ENCODE results near the gene PNPLA2. TPM values are rescaled to one million over a fixed set of nuclear protein-coding genes. Genes with fewer than 3 reads are reported as not detected.

The PNPLA2 gene
- polyA plus RNA-seq, 4 donors = 49.8 to 83.4 (median 57.7) TPM

GRCh38 chr11:813072-813455 is 5.7 kb upstream of the PNPLA2 start:
- DNase-seq (ENCODE audit: low read depth in 4 of 4, low spot score in 3 of 4) = no peak

GRCh38 chr11:813456-814096 is 5.1 kb upstream of the PNPLA2 start:
- DNase-seq (ENCODE audit: low read depth in 4 of 4, low spot score in 3 of 4) = no peak

GRCh38 chr11:815675-816432 is 2.9 kb upstream of the PNPLA2 start:
- no peak for DNase-seq (ENCODE audit: low read depth in 4 of 4, low spot score in 3 of 4)

- no peak for DNase-seq (ENCODE audit: low read depth in 4 of 4, low spot score in 3 of 4)
Measured at GRCh38 chr11:816433-816779, 2.3 kb upstream of the PNPLA2 start.

GRCh38 chr11:819129-819931 is 616 bp downstream of the PNPLA2 start:
- DNase-seq (ENCODE audit: low read depth in 4 of 4, low spot score in 3 of 4) = no peak

GRCh38 chr11:819943-820649 is 1.4 kb downstream of the PNPLA2 start:
- DNase-seq (ENCODE audit: low read depth in 4 of 4, low spot score in 3 of 4) = no peak

GRCh38 chr11:820655-821511 is 2.2 kb downstream of the PNPLA2 start:
- DNase-seq (ENCODE audit: low read depth in 4 of 4, low spot score in 3 of 4) = no peak

GRCh38 chr11:821512-822371 is 3.0 kb downstream of the PNPLA2 start:
- no peak for DNase-seq (ENCODE audit: low read depth in 4 of 4, low spot score in 3 of 4)

- DNase-seq (ENCODE audit: low read depth in 4 of 4, low spot score in 3 of 4) = no peak
Measured at GRCh38 chr11:823441-824291, 5.0 kb downstream of the PNPLA2 start.

GRCh38 chr11:824292-824880 is 5.7 kb downstream of the PNPLA2 start:
- no peak for DNase-seq (ENCODE audit: low read depth in 4 of 4, low spot score in 3 of 4)

- no peak for DNase-seq (ENCODE audit: low read depth in 4 of 4, low spot score in 3 of 4)
Measured at GRCh38 chr11:824942-825341, 6.2 kb downstream of the PNPLA2 start.

GRCh38 chr11:825366-826226 is 6.9 kb downstream of the PNPLA2 start:
- no peak for DNase-seq (ENCODE audit: low read depth in 4 of 4, low spot score in 3 of 4)

- DNase-seq (ENCODE audit: low read depth in 4 of 4, low spot score in 3 of 4) = no peak
Measured at GRCh38 chr11:826227-826621, 7.5 kb downstream of the PNPLA2 start.

GRCh38 chr11:826836-827145 is 8.1 kb downstream of the PNPLA2 start:
- no peak for DNase-seq (ENCODE audit: low read depth in 4 of 4, low spot score in 3 of 4)

- DNase-seq (ENCODE audit: low read depth in 4 of 4, low spot score in 3 of 4) = no peak
Measured at GRCh38 chr11:827146-827896, 8.6 kb downstream of the PNPLA2 start.

- DNase-seq (ENCODE audit: low read depth in 4 of 4, low spot score in 3 of 4) = no peak
Measured at GRCh38 chr11:827897-828192, 9.1 kb downstream of the PNPLA2 start, which contains the start of gene CRACR2B. Gene CRACR2B (plus strand): TSS chr11:827919. CDS start chr11:828608, 689 bp downstream.

All from right renal pelvis (tissue), 4 donors.